Thyroid gland (tissue), 4 donors: ENCODE measurements around the gene KIRREL3. TPM values are rescaled to one million over a fixed set of nuclear protein-coding genes. Genes with fewer than 3 reads are reported as not detected.

ENCODE experiments used
- DNase-seq, 2 donors: peaks; one replicate each; pipeline ENCODE4 v3.0.0-alpha.2; 2019
- H3K27ac ChIP-seq, 3 donors: fragments of 200-600 bp; sonication (generic); 1 replicate in 2 of 3; 2 replicates in 1 of 3; pipeline ENCODE4 v1.5.1; 2016 to 2019; ENCODE audit warnings: mild to moderate bottlenecking in 1 of 3, moderate library complexity in 1 of 3
- H3K27me3 ChIP-seq: fragments of 200-600 bp; sonication (generic); one replicate; pipeline ENCODE4 v1.5.1; 2019
- H3K36me3 ChIP-seq, 2 donors: fragments of 200-600 bp; sonication (generic); one replicate each; pipeline ENCODE4 v1.5.1; 2016 to 2019
- H3K4me1 ChIP-seq, 2 donors: fragments of 200-600 bp; sonication (generic); one replicate each; pipeline ENCODE4 v1.5.1; 2017 to 2019
- H3K4me3 ChIP-seq, 3 donors: fragments of 200-600 bp; sonication (generic); replicated peaks in 1 of 3; 1 replicate in 2 of 3; 2 replicates in 1 of 3; pipeline ENCODE4 v1.5.1; 2016; ENCODE audit warnings: mild to moderate bottlenecking in 1 of 3
- H3K9me3 ChIP-seq: fragments of 200-600 bp; sonication (generic); one replicate; pipeline ENCODE4 v1.5.1; 2017
- POLR2A ChIP-seq, 2 donors: fragments of 450-650 bp; IDR thresholded peaks; one replicate each; pipeline ENCODE4 v1.6.1; 2017; ENCODE audit warnings: antibody characterized with exemption in 2 of 2, mild to moderate bottlenecking in 2 of 2, moderate library complexity in 1 of 2
- WGBS, 2 donors: methylation state at CpG; one replicate each; pipeline ENCODE4 v1.1.5; 2017; 5-methylcytosine and 5-hydroxymethylcytosine counted together
- intact Hi-C: fragments of 100-400 bp; cut with DNase I; formaldehyde crosslinking; loops from one replicate; pipeline ENCODE4 v1.15.1; 2023
- total RNA-seq, 4 donors: library from RNA; depleted of rRNA; stranded (reverse); fragments of >200 nt; gene quantifications; one replicate each; pipeline ENCODE4 v1.2.3, GENCODE V29; 2016
- TF ChIP-seq, protein P1 (sequence below), 6 experiments: fragments of 200-600 bp in 3 of 6; fragments of 450-650 bp in 3 of 6; sonication (generic) in 3 of 6; IDR thresholded peaks; one replicate each; pipeline ENCODE4 v1.5.1; 2016 to 2019; ENCODE audit warnings: antibody characterized with exemption in 6 of 6, mild to moderate bottlenecking in 2 of 6, inconsistent platforms in 1 of 6, moderate library complexity in 1 of 6

KIRREL3 gene
- total RNA-seq, 4 donors from 2014 or later = 0.78 TPM; not detected in 3

DNA sequence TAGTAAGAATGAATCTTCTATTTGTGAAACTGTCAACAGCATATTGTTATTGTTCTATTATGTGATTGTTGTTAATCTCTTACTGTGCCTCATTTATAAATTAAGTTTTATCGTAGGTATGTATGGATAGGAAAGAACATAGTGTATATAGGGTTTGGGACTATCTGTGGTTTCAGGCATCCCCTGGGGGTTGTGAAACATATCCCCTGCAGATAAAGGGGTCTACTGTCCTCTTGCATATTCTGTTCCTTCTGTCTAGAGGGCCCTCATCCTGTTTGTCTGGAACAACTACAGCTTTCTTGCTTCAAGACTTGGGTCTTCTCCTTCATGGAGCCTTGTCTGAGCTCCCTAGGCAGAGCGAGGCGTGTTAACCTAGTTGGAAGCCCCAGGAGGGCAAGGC is 159.6 kb downstream of the KIRREL3 start:
- Histone ChIP-seq H3K4me3 (no peak overlapping the region), H3K9me3 (no peaks in the 10 kb centered on the region), H3K27ac (no peak overlapping the region), H3K36me3 (no peaks in the 10 kb centered on the region), H3K27me3 (no peaks in the 10 kb centered on the region), H3K4me1 (no peaks in the 10 kb centered on the region)
- no peak for TF ChIP-seq POLR2A (IDR thresholded peaks at IDR 0.05)
- TF ChIP-seq, protein P1, sequence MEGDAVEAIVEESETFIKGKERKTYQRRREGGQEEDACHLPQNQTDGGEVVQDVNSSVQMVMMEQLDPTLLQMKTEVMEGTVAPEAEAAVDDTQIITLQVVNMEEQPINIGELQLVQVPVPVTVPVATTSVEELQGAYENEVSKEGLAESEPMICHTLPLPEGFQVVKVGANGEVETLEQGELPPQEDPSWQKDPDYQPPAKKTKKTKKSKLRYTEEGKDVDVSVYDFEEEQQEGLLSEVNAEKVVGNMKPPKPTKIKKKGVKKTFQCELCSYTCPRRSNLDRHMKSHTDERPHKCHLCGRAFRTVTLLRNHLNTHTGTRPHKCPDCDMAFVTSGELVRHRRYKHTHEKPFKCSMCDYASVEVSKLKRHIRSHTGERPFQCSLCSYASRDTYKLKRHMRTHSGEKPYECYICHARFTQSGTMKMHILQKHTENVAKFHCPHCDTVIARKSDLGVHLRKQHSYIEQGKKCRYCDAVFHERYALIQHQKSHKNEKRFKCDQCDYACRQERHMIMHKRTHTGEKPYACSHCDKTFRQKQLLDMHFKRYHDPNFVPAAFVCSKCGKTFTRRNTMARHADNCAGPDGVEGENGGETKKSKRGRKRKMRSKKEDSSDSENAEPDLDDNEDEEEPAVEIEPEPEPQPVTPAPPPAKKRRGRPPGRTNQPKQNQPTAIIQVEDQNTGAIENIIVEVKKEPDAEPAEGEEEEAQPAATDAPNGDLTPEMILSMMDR (IDR thresholded peaks at IDR 0.05) = no peak
- intact Hi-C loops = no loop called here
- no peak for DNase-seq
- 95 to 99% methylated on average over 3 of the region's 3 CpGs for WGBS, 2 donors

DNA sequence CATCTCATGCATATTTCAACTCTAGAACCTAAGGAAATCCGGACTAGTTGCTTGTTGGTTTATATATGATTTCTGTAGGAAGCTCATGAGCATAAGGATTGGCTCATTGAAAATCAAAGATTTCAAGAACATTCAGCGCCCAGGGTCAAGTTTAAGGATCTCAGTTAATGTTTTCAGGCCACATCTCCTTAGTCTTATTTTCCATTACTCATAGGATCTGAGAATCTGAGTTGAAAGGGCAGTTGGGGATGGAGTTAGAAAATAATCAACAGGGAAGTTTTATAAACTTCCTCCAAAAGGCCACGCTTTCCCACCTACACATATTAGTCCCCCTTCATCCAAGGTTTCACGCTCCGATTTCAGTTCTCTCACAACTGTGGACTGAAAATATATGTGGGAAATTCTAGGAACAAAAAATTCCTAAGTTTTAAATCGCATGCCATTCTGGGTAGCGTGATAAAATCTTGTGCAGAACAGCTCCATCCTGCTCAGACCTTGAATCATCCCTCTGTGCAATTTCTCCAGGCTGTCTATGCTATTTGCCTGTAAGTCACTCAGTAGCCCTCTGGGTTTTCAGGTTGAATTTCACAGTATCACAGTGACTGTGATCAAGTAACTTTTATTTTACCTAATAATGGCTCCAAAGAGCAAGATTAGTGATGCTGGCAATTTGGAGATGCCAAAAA is 160.2 kb downstream of the KIRREL3 start:
- Histone ChIP-seq H3K4me3 (no peak overlapping the region), H3K36me3 (no peaks in the 10 kb centered on the region), H3K27me3 (no peaks in the 10 kb centered on the region), H3K4me1 (no peaks in the 10 kb centered on the region), H3K9me3 (no peaks in the 10 kb centered on the region), H3K27ac (no peak overlapping the region)
- no peak for DNase-seq
- WGBS, 2 donors = 85 to 91% methylated on average over 7 of the region's 7 CpGs
- intact Hi-C loops = no loop called here
- TF ChIP-seq, protein P1 (IDR thresholded peaks at IDR 0.05) = no peak
- TF ChIP-seq POLR2A (IDR thresholded peaks at IDR 0.05) = no peak

DNA sequence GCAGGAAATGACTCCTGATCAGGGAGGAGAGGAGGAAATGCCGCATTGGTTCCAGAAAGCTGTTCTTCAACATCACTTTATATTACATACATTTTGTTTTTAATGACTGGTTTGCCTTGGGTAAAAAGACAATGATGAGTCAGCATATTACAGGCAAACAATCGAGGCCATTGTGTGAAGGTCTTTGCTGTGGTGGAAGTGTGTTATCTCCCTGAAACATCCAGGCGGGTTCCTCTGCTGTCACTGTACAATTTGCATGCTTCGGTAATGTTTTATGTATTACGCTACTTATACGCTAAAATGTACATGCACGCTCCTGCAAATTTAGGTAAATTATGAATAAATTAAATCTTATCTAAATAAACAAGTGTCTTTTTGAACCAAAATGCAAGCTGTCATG is 161.1 kb downstream of the KIRREL3 start:
- no peaks in the 10 kb centered on the region for H3K9me3 ChIP-seq
- 78 to 80% methylated on average over 7 of the region's 7 CpGs for WGBS, 2 donors
- no peak overlapping the region for H3K27ac ChIP-seq
- H3K36me3 ChIP-seq = no peaks in the 10 kb centered on the region
- intact Hi-C loops = no loop called here
- H3K4me1 ChIP-seq = no peaks in the 10 kb centered on the region
- DNase-seq = no peak
- TF ChIP-seq, protein P1 (IDR thresholded peaks at IDR 0.05) = no peak
- no peak for TF ChIP-seq POLR2A (IDR thresholded peaks at IDR 0.05)
- H3K4me3 ChIP-seq = no peak overlapping the region
- no peaks in the 10 kb centered on the region for H3K27me3 ChIP-seq

DNA sequence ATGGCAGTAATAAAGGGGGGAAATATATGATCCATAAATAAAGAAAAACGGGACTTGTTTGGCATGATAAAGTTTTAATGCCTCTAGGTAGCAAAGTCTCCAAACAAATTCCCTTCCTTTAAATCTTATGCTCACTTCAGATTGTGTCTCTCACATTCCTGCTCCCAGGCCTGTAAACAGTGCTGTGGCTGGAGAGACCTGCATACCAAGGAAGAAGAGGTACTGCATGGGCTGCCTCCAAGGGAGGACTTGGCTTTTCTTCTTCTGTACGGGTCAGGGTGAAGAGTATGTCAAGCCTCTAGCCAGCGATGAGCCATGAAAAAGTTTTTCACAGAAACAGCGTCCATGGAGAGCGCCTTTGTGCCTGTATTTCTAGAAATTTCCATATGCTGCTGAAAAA is 161.8 kb downstream of the KIRREL3 start:
- DNase-seq = no peak

DNA sequence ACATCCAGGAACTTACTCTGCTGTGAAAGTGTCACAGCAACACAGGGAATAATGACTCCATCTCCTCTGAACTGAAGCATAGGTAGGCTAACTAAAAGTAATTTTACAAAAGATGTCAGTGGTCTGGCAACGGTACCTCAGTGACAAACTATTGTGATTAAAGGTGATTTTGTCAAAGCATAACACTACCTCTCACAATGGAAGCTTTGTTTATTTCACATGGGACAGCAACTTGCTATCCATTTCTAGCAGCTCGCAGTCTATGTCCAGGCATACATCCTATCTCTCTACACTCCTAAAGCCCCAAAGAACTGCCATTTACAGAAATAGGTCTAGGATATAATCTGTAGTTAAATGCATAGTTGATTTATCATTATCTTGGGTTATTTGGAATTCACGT is 163.0 kb downstream of the KIRREL3 start:
- no peaks in the 10 kb centered on the region for H3K36me3 ChIP-seq
- 84 to 88% methylated on average over 3 of the region's 3 CpGs for WGBS, 2 donors
- no peak for TF ChIP-seq POLR2A (IDR thresholded peaks at IDR 0.05)
- TF ChIP-seq, protein P1 (IDR thresholded peaks at IDR 0.05) = no peak
- H3K27ac ChIP-seq = no peak overlapping the region
- no peaks in the 10 kb centered on the region for H3K4me1 ChIP-seq
- H3K9me3 ChIP-seq = no peaks in the 10 kb centered on the region
- H3K4me3 ChIP-seq = no peak overlapping the region
- intact Hi-C loops = no loop called here
- H3K27me3 ChIP-seq = no peaks in the 10 kb centered on the region
- no peak for DNase-seq

More for the DNA sequence above, 161.8 kb downstream of the KIRREL3 start:
- Histone ChIP-seq H3K9me3 (no peaks in the 10 kb centered on the region), H3K4me3 (no peak overlapping the region), H3K36me3 (no peaks in the 10 kb centered on the region), H3K4me1 (no peaks in the 10 kb centered on the region), H3K27me3 (no peaks in the 10 kb centered on the region), H3K27ac (no peak overlapping the region)
- no peak for TF ChIP-seq POLR2A (IDR thresholded peaks at IDR 0.05)
- TF ChIP-seq, protein P1 (IDR thresholded peaks at IDR 0.05) = no peak
- 67% methylated on average over 5 of the region's 5 CpGs for WGBS, 2 donors
- intact Hi-C loops = no loop called here
